Vagina (tissue), 2 donors: ENCODE results near the gene SERPINA4.

Experiments
- CTCF ChIP-seq, 3 experiments: fragments of 450-650 bp in 2 of 3; fragments of 200-600 bp in 1 of 3; sonication (generic) in 1 of 3; IDR thresholded peaks; one replicate each; pipeline ENCODE4 v1.5.1; 2017 to 2019; ENCODE audit warnings: antibody characterized with exemption in 3 of 3, mild to moderate bottlenecking in 2 of 3, moderate library complexity in 2 of 3
- POLR2A ChIP-seq, 2 donors: fragments of 450-650 bp; IDR thresholded peaks; one replicate each; pipeline ENCODE4 v1.6.1; 2017; ENCODE audit warnings: antibody characterized with exemption in 2 of 2, mild to moderate bottlenecking in 2 of 2, moderate library complexity in 2 of 2

- no peak for TF ChIP-seq POLR2A (IDR thresholded peaks at IDR 0.05)
- no peak for TF ChIP-seq CTCF (IDR thresholded peaks at IDR 0.05)
Observed at GRCh38 chr14:94615823-94616570, 54.8 kb downstream of the SERPINA4 start.
